H1 (cell line): ENCODE measurements around the gene PEAK3. TPM values are rescaled to one million over a fixed set of nuclear protein-coding genes. Genes with fewer than 3 reads are reported as not detected.

Experiments used
- CTCF ChIA-PET: fragments of 300-600 bp; sonication (Branson Sonifier 250); formaldehyde crosslinking; loops from one replicate; lab custom pipeline; 2021; ENCODE audit not compliant: partially characterized antibody; lab: Charles Lee
- POLR2A ChIA-PET: fragments of 300-600 bp; sonication (Branson Sonifier 250); formaldehyde crosslinking; loops from one replicate; lab custom pipeline; 2021; ENCODE audit warnings: inconsistent platforms; ENCODE audit not compliant: partially characterized antibody; lab: Charles Lee
- DNase-seq, 2 experiments: peaks; one replicate each; pipeline versions ENCODE4 v3.0.0 to v3.0.0-alpha.2; 2010 to 2022; ENCODE audit warnings: low spot score in 2 of 2, low read depth in 1 of 2, mixed read lengths in 1 of 2
- FAIRE-seq: peaks from 2 replicates; lab custom pipeline; 2011; peaks lifted over from hg19 to GRCh38; lab: Jason Lieb, UNC
- H2AFZ ChIP-seq: 2 replicates; pipeline ENCODE4 v1.8.1; 2012; ENCODE audit warnings: low read length, inconsistent platforms
- H2AK5ac ChIP-seq: 2 replicates; pipeline ENCODE4 v1.6.1; 2013; ENCODE audit warnings: low read depth, low read length
- H2BK120ac ChIP-seq: replicated peaks from 2 replicates; pipeline ENCODE3; 2013; ENCODE audit warnings: low read depth, low read length, inconsistent platforms
- H2BK12ac ChIP-seq: 2 replicates; pipeline ENCODE4 v1.6.1; 2013; ENCODE audit warnings: low read depth, low read length
- H2BK15ac ChIP-seq: 2 replicates; pipeline ENCODE4 v1.6.1; 2013; ENCODE audit warnings: low read length
- H2BK20ac ChIP-seq: 2 replicates; pipeline ENCODE4 v1.6.1; 2013; ENCODE audit warnings: low read length
- H2BK5ac ChIP-seq: 2 replicates; pipeline ENCODE4 v1.6.1; 2013; ENCODE audit warnings: low read depth, low read length
- H3K14ac ChIP-seq: 2 replicates; pipeline ENCODE4 v1.6.1; 2013; ENCODE audit warnings: inconsistent platforms; ENCODE audit not compliant: insufficient read length
- H3K18ac ChIP-seq: 2 replicates; pipeline ENCODE4 v1.6.1; 2013; ENCODE audit warnings: low read length; ENCODE audit errors: extremely low read depth
- H3K23ac ChIP-seq: 2 replicates; pipeline ENCODE4 v1.6.1; 2013; ENCODE audit warnings: inconsistent platforms; ENCODE audit not compliant: insufficient read length
- H3K23me2 ChIP-seq: 2 replicates; pipeline ENCODE4 v1.6.1; 2013; ENCODE audit warnings: low read depth, low read length
- H3K27ac ChIP-seq: 2 replicates; pipeline ENCODE4 v1.6.1; 2011; ENCODE audit warnings: low read depth, low read length, inconsistent platforms
- H3K27me3 ChIP-seq, 4 experiments: replicated peaks in 1 of 4; 1 replicate in 1 of 4; 2 replicates in 3 of 4; pipeline versions ENCODE4 v1.6.1 to v1.8.1; 2011 to 2013; ENCODE audit warnings: low read length in 3 of 4, mild to moderate bottlenecking in 3 of 4, inconsistent platforms in 2 of 4, mixed read lengths in 2 of 4, moderate library complexity in 1 of 4; ENCODE audit not compliant: control insufficient read depth in 3 of 4, insufficient read depth in 3 of 4; ENCODE audit errors: extremely low read depth in 1 of 4
- H3K36me3 ChIP-seq, 4 experiments: 2 replicates each; pipeline versions ENCODE4 v1.6.1 to v1.8.1; 2011 to 2013; ENCODE audit warnings: mild to moderate bottlenecking in 4 of 4, low read length in 3 of 4, moderate library complexity in 2 of 4, control low read depth in 1 of 4, inconsistent platforms in 1 of 4; ENCODE audit not compliant: insufficient read depth in 4 of 4, control insufficient read depth in 2 of 4
- H3K4ac ChIP-seq: replicated peaks from 2 replicates; pipeline ENCODE3; 2013; ENCODE audit warnings: low read length, low read depth, mixed read lengths, inconsistent platforms; ENCODE audit not compliant: insufficient read length
- H3K4me1 ChIP-seq, 4 experiments: replicated peaks in 1 of 4; 1 replicate in 1 of 4; 2 replicates in 3 of 4; pipeline versions ENCODE4 v1.6.1 to v1.8.1; 2011 to 2013; ENCODE audit warnings: low read length in 3 of 4, inconsistent platforms in 2 of 4, mixed read lengths in 1 of 4; ENCODE audit not compliant: insufficient read depth in 4 of 4, control insufficient read depth in 3 of 4
- H3K4me2 ChIP-seq, 2 experiments: 2 replicates each; pipeline versions ENCODE4 v1.6.1 to v1.8.1; 2011 to 2013; ENCODE audit warnings: low read depth in 2 of 2, low read length in 2 of 2, control low read depth in 1 of 2, inconsistent platforms in 1 of 2, mild to moderate bottlenecking in 1 of 2; ENCODE audit not compliant: insufficient read depth in 1 of 2
- H3K4me3 ChIP-seq, 4 experiments: fragments of 200-600, 300-600 bp in 1 of 4; sonication (generic), shearing (Covaris generic), sonication (Bioruptor Twin) in 1 of 4; 2 replicates each; pipeline versions ENCODE4 v1.5.1 to v1.8.1; 2011 to 2016; ENCODE audit warnings: low read length in 4 of 4, low read depth in 3 of 4, control low read depth in 2 of 4, inconsistent platforms in 2 of 4, mild to moderate bottlenecking in 2 of 4, mixed read lengths in 1 of 4, moderate library complexity in 1 of 4; ENCODE audit not compliant: insufficient read depth in 2 of 4; ENCODE audit errors: extremely low read depth in 1 of 4
- H3K56ac ChIP-seq: replicated peaks from 2 replicates; pipeline ENCODE3; 2013; ENCODE audit warnings: low read depth, mild to moderate bottlenecking, mixed read lengths, low read length, inconsistent platforms; ENCODE audit not compliant: insufficient read length
- H3K79me1 ChIP-seq: 2 replicates; pipeline ENCODE4 v1.6.1; 2013; ENCODE audit warnings: low read depth, low read length, control low read depth
- H3K79me2 ChIP-seq, 2 experiments: 2 replicates each; pipeline versions ENCODE4 v1.6.1 to v1.8.1; 2012 to 2013; ENCODE audit warnings: low read length in 2 of 2, mild to moderate bottlenecking in 2 of 2, inconsistent platforms in 1 of 2; ENCODE audit not compliant: insufficient read depth in 2 of 2, control insufficient read depth in 1 of 2
- H3K9ac ChIP-seq, 4 experiments: replicated peaks in 1 of 4; 1 replicate in 1 of 4; 2 replicates in 3 of 4; pipeline versions ENCODE4 v1.6.1 to v1.8.1; 2011 to 2013; ENCODE audit warnings: low read depth in 3 of 4, low read length in 3 of 4, control low read depth in 2 of 4, mild to moderate bottlenecking in 2 of 4, moderate library complexity in 2 of 4, inconsistent platforms in 1 of 4; ENCODE audit errors: extremely low read depth in 1 of 4
- H3K9me3 ChIP-seq, 2 experiments: 2 replicates each; pipeline versions ENCODE4 v1.6.1 to v1.8.1; 2012 to 2013; ENCODE audit warnings: mild to moderate bottlenecking in 2 of 2, moderate library complexity in 2 of 2, control low read depth in 1 of 2, inconsistent platforms in 1 of 2, low read depth in 1 of 2, low read length in 1 of 2, mixed read lengths in 1 of 2; ENCODE audit not compliant: insufficient read depth in 2 of 2
- H4K20me1 ChIP-seq, 2 experiments: replicated peaks in 1 of 2; 2 replicates each; pipeline versions ENCODE3 to v1.8.1; 2011 to 2013; ENCODE audit warnings: inconsistent platforms in 2 of 2, low read length in 2 of 2, mild to moderate bottlenecking in 1 of 2; ENCODE audit not compliant: insufficient read depth in 2 of 2, control insufficient read depth in 1 of 2
- H4K5ac ChIP-seq: 2 replicates; pipeline ENCODE4 v1.6.1; 2013; ENCODE audit warnings: low read length, low read depth, mixed read lengths, inconsistent platforms; ENCODE audit not compliant: insufficient read length
- H4K8ac ChIP-seq: 2 replicates; pipeline ENCODE4 v1.8.0; 2013; ENCODE audit warnings: mild to moderate bottlenecking, moderate library complexity, low read length, inconsistent platforms; ENCODE audit not compliant: insufficient read depth; ENCODE audit errors: extremely low read depth
- H4K91ac ChIP-seq: replicated peaks from 2 replicates; pipeline ENCODE3; 2013; ENCODE audit warnings: low read length, mixed read lengths, inconsistent platforms; ENCODE audit not compliant: insufficient read length
- POLR2AphosphoS5 ChIP-seq: IDR thresholded peaks from 2 replicates; pipeline ENCODE4 v1.6.1; 2011; ENCODE audit warnings: low read depth, low read length
- RFX5 ChIP-seq: IDR thresholded peaks from 2 replicates; pipeline ENCODE4 v1.6.1; 2011; ENCODE audit warnings: low read depth, low read length, improper control_type of control experiment, borderline replicate concordance
- SAP30 ChIP-seq: fragments of 300-600 bp; sonication (generic); IDR thresholded peaks from 2 replicates; pipeline ENCODE4 v1.7.1; 2012; ENCODE audit warnings: low read length, moderate library complexity, mild to moderate bottlenecking, inconsistent platforms; ENCODE audit not compliant: insufficient read depth, insufficient replicate concordance
- TAF1 ChIP-seq: IDR thresholded peaks from 2 replicates; pipeline ENCODE4 v1.6.1; 2011; ENCODE audit warnings: mild to moderate bottlenecking, low read depth, low read length
- TCF12 ChIP-seq: IDR thresholded peaks from 2 replicates; pipeline ENCODE4 v1.6.1; 2011; ENCODE audit warnings: low read depth, mild to moderate bottlenecking, low read length
- TEAD4 ChIP-seq: IDR thresholded peaks from 2 replicates; pipeline ENCODE4 v1.6.1; 2012; ENCODE audit warnings: low read depth, low read length, inconsistent platforms, mixed read lengths
- WGBS, 2 experiments: shearing (Covaris generic) in 1 of 2; methylation state at CpG; one replicate each; pipeline versions ENCODE4 v1.1.6 to v1.1.7; 2013 to 2015; ENCODE audit warnings: low lambda C conversion rate in 2 of 2, mixed read lengths in 2 of 2, inconsistent platforms in 1 of 2, low coverage in 1 of 2, missing lambda C conversion rate in 1 of 2; ENCODE audit not compliant: insufficient replicate concordance in 2 of 2, insufficient coverage in 1 of 2, insufficient read length in 1 of 2; ENCODE audit errors: extremely low coverage in 1 of 2, missing lambda C conversion rate in 1 of 2; 5-methylcytosine and 5-hydroxymethylcytosine counted together
- polyA plus RNA-seq, 7 experiments: library from polyadenylated mRNA; depleted of rRNA in 3 of 7; stranded (reverse) in 5 of 7; unstranded in 2 of 7; fragments of >200 nt in 5 of 7; fragments of 200-250 nt in 2 of 7; gene quantifications; 1 replicate in 5 of 7; 2 replicates in 1 of 7; 4 replicates in 1 of 7; pipeline versions ENCODE4 v1.2.1 to v1.2.3, GENCODE V29; 2011 to 2013; ENCODE audit warnings: missing spikeins in 2 of 7, mixed read lengths in 2 of 7
- total RNA-seq: library from RNA; stranded (reverse); fragmentation: NEBNext Ultra II Directional; extraction: Animal tissue kit (Norgen Biotek cat#: 25700); gene quantifications from 2 replicates; pipeline ENCODE4 v1.2.1, GENCODE V29; 2021

The PEAK3 gene
- total and polyA plus RNA-seq, 2 of the 8 experiments (the other 6 are each of a cell fraction or from before 2014, with no cell fraction given), result not detected

GRCh38 chr19:2266183-2266993 lies 15.6 kb downstream of the PEAK3 start:
- Histone ChIP-seq H4K5ac (no peak overlapping the region), H3K4me1 (peaks cover 0 to 5% (median under 1%) of the 10 kb centered on the region in 4 experiments; a peak in 2 of 7 replicates), H3K23ac (no peak overlapping the region), H2AK5ac (no peak overlapping the region), H3K27ac (no peak overlapping the region), H3K56ac (no peak overlapping the region), H3K27me3 (no peaks in the 10 kb centered on the region), H4K20me1 (peaks cover 7 to 13% of the 10 kb centered on the region in 2 experiments), H4K8ac (peak overlapping the region; percentile 4; the same call in 1 of the 2 replicates), H2BK15ac (peak overlapping the region; percentile 46; the same call in 1 of the 2 replicates), H3K9me3 (no peaks in the 10 kb centered on the region), H2BK120ac (no peak overlapping the region), H3K18ac (no peak overlapping the region), H2BK5ac (no peak overlapping the region), H3K23me2 (peaks cover 5% of the 10 kb centered on the region; the same call in 1 of the 2 replicates), H3K14ac (no peak overlapping the region), H4K91ac (no peak overlapping the region)
- FAIRE-seq (no peak), DNase-seq (no peak)
- TF ChIP-seq SAP30 (no peak), TCF12 (no peak), POLR2AphosphoS5 (no peak), TAF1 (no peak), TEAD4 (no peak), RFX5 (no peak)
- TF ChIP-seq, all 59 proteins: peak for 0
- H3K4me2 ChIP-seq, result no peak overlapping the region
- no peak overlapping the region for H2BK20ac ChIP-seq
- H3K4me3 ChIP-seq, result no peak overlapping the region
- H3K4ac ChIP-seq, result no peak overlapping the region
- peaks cover 16 to 21% of the 10 kb centered on the region in 2 experiments; a peak in 3 of 4 replicates for H3K79me2 ChIP-seq
- H3K36me3 ChIP-seq, result peaks cover 0 to 4% (median 0%) of the 10 kb centered on the region in 4 experiments; a peak in 1 of 8 replicates
- H3K79me1 ChIP-seq, result no peaks in the 10 kb centered on the region
- H3K9ac ChIP-seq, result no peak overlapping the region
- H2AFZ ChIP-seq, result no peak overlapping the region; the same call in 1 of the 2 replicates
- H2BK12ac ChIP-seq, result no peak overlapping the region
- 77% methylated on average over 18 of the region's 18 CpGs; no CpG with 5 or more reads in 1 of the 2 experiments for WGBS, 2 experiments
- POLR2A ChIA-PET, result interaction anchor here (0.7 to 23.4 kb wide), 8 partner anchors 9 to 158 kb away, joined by 3 to 330 read pairs (median 5); partner anchors contain the start of genes AMH, JSRP1, LSM7 and SF3A2
- CTCF ChIA-PET, result interaction anchor here (0.6 to 1.2 kb wide), 2 partner anchors 12 to 71 kb away, joined by 3 to 5 read pairs; no protein-coding TSS in a partner anchor
